ENCODE measurements around the gene KATNA1. TPM values are rescaled to one million over a fixed set of nuclear protein-coding genes. Genes with fewer than 3 reads are reported as not detected.

Gene KATNA1
- polyA plus RNA-seq, 1 donor, result 21.1 TPM

- DNase-seq, result no peak
These were observed 40.0 kb downstream of the KATNA1 start for GRCh38 chr6:149608381-149608982.

- no peak for DNase-seq
These were observed 48.0 kb downstream of the KATNA1 start for GRCh38 chr6:149600508-149600907.

- no peak for DNase-seq
These were observed 55.1 kb downstream of the KATNA1 start for GRCh38 chr6:149593408-149593807.

GRCh38 chr6:149592983-149593382, 55.5 kb downstream of the KATNA1 start:
- no peak for DNase-seq

- DNase-seq, result no peak
These were observed 62.4 kb downstream of the KATNA1 start for GRCh38 chr6:149586149-149586548.

- no peak for DNase-seq
These were observed 67.2 kb downstream of the KATNA1 start for GRCh38 chr6:149581349-149581748.

DNA sequence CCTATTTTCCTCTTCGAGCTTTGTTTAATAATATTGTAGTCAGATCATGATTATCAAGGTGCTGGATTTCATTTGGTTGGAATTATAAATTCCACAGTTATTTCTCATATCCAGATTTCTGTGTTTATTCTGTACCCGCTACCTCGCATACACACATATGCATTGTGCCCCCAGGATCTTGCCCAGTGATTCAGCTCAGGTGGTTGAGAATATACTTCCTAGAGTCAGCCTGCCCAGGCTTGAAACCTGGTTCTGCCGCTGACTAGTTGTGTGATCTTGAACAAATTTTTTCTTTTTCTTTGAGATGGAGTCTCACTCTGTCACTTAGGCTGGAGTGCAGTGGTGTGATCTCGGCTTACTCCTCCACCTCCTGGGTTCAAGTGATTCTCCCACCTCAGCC, 67.6 kb downstream of the KATNA1 start:
- DNase-seq, result no peak

GRCh38 chr6:149567945-149568585, 80.4 kb downstream of the KATNA1 start:
- no peak for DNase-seq

DNA sequence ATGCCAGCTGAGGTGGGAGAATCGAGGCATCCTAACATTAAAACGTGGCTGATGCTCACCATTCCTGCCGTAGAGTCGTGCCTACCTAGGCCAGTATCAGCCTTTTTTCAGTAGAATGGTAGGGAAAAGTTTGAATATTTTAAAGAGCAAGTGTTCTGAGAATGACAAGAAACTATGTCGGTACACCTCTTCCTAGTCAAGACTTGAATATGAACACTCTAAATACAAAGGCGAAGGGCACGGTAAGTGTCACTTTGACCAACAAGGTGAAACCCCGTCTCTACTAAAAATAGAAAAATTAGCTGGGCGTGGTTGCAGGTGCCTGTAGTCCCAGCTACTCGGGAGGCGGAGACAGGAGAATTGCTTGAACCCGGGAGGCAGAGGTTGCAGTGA, 81.3 kb downstream of the KATNA1 start:
- DNase-seq, result no peak

DNA sequence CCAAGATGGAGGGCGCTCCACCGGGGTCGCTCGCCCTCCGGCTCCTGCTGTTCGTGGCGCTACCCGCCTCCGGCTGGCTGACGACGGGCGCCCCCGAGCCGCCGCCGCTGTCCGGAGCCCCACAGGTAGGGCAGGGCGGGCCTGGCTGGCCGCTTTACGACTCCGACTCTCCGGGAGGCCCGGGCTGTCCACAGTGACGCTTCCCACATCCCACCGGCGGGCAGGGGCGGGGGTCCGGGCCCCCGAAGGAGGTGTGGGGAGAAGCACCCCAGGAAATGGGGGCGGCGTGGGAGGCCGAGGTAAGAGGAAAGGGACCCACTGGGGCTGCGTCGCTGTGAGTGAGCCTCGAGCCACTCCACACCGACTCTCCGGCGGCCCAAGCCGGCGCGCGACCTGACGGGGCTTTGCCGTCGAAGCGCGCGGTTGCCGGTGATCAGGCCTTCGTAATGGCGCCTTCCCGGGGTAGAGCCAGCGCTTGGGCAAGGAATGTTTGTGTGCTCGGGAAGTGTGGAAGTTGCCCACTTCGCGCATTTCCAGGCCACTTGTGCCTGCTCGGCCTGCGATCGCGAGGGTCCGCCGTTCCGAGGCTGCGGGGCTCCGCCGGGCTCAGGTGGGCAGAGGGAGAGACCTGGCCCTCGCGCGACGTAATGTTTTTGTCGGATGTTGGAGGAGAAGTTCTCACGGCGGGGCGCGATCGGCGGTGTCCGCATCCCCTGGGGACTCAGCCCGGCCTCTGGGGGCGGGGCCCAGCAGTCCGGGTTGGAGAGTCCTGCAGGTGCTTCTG, 81.9 kb downstream of the KATNA1 start:
- peak; percentile 57 for DNase-seq

- DNase-seq, result peak; percentile 98
These were observed 82.7 kb downstream of the KATNA1 start, which contains the start of gene GINM1 for GRCh38 chr6:149565527-149566409. Gene GINM1 (plus strand): TSS chr6:149566375. CDS start chr6:149566415, 40 bp downstream.

- DNase-seq, result no peak
These were observed 84.6 kb downstream of the KATNA1 start for GRCh38 chr6:149563928-149564325.

DNA sequence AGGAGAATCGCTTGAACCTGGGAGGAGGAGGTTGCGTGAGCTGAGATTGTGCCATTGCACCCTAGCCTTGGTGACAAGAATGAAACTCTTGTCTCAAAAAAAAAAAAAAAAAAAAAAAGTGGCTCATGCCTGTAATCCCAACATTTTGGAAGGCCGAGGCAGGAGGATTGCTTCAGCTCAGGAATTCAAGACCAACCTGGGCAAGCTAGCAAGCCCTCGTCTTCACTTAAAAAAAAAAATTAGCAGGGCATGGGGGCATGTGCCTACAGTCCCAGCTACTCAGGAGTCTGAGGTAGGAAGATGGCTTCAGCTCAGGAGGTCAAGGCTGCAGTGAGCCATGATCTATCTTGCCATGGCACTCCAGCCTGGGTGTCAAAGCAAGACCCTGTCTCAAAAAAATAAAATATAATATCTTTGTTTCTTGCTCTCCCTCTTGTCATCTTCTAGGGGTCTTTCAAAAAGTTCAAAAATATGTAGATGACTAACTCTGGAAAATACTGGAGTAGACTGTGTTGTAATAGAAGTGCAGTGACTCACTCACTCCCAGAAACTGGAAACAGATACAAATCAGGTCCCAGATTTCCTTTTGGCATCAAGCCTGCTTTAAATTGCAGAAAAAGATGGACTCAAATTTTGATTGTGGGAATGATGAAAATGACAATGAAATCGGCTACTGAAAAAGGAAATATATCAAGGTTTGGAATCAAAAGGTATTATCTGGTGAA, 85.1 kb downstream of the KATNA1 start:
- DNase-seq, result no peak

DNA sequence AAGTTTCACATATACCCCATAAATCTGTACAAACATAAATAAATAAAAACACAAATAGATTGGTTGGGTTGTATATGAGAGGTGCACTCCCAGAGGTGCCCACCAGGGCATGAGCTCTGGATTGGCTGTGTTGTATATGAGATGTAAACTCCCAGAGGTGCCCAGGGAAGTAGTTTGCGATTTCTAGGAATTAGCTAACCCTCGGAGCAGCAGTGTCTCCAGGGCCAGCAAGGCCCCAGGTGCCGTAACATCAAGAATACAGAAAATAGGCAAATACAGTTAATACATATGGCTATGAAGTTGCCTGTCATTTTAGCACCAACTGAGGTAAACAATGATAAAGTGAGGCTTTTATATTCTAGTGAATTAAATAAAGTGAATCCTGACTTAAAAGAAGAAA, 87.8 kb downstream of the KATNA1 start:
- no peak for DNase-seq

DNA sequence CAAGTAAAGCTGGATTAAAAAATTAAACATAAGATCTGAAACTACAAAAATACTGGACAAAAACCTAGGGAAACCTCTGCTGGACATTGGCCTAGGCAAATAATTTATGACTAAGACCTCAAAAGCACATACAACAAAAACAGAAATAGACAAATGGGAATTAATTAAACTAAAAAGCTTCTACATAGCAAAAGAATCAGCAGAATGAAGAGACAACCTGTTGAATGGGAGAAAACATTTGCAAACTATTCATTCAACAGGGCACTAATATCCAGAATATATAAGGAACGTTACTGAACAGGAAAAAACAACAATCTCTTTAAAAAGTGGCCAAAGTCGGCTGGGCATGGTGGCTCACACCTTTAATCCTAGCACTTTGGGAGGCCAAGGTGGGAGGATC, 89.1 kb downstream of the KATNA1 start:
- DNase-seq, result no peak

DNA sequence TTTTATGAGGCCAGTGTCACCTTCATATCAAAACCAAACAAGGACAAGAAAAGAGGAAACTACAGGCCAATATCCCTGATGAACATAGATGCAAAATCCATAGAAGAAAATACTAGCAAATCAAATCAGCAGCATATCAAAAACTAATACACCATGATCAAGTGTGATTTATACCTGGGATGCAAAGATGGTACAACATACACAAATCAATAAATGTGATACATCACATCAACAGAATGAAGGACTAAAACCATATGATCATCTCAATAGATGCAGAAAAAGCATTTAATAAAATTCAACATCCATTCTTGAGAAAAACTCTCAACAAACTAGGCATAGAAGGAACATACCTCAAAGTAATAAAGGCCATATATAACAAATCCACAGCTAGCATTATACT, 90.5 kb downstream of the KATNA1 start:
- no peak for DNase-seq

DNA sequence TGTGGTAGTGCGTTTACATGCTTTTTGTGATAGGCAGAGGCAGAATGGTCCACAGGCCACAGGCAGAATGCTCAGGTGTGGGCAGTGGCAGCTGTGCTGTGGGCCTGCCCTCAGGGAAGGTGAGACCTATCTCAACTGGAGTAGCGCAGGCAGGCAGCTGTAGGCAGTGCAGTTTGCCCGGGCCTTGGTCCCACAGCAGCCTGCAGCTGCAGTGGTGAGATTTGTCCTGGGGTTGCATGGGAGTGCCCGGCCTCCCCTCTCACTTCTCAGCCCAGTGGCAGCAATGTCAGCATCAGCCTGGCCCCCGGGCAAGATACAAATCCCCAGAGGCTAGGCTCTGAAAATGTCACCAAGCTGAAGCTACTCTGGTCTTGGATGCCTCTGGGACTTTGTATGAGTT, 96.6 kb downstream of the KATNA1 start:
- no peak for DNase-seq

DNA sequence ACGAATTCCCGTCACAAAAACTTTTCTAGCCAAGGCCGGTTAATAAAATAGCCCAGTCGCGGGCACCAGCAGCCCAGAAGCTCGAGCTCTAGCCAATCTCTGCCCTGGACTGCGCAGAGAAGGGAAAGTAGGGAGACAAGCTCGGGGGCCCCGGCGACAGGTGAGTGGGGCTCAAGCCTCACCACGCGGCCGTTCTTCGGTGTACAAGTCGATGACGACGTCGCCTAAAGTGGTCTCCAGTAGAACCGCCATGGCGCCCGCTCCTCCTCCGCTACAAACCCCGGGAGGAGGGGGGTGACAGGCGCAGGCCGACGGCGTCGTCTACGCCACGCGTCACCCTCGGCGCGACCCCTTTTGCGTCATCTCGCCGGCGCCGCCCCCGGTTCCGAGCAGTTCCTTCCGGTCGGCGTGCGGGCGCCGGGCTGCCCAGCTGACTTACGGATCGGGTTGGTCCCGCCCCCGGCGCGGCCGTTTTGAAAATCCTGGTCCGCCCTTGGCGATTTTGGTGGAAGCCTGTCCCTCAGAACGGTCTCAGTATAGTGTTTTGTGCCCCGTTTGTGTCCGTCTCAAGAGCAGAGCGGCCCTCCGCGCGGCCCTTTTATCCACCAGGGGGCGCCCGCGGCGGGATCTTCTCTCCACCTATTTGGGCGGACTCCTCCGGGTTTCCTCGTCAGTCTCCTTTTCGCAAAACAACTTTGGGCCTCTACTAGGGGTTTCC, 102.6 kb downstream of the KATNA1 start, which contains the start of gene PPIL4:
Gene PPIL4 (minus strand): TSS at position 290 of the 718 bp plus-strand sequence. CDS start 38 bp downstream, at position 252.
- peak; percentile 99 for DNase-seq

- DNase-seq, result peak; percentile 73
These were observed 103.2 kb downstream of the KATNA1 start for GRCh38 chr6:149545258-149545753.

Data from hindlimb muscle (tissue), 1 donor.